ENCODE measurements around the gene ACAD10.
"Not testable (repeated sequence)": the region's sequence is repeated elsewhere in the genome, so short reads cannot be mapped to it uniquely, and the experiment has no call there.

ACAD10 gene

GRCh38 chr12:111754671-111755070, 68.8 kb downstream of the ACAD10 start:
- DNase-seq: no peak

GRCh38 chr12:111756196-111756595, 70.3 kb downstream of the ACAD10 start:
- no peak for DNase-seq

DNA sequence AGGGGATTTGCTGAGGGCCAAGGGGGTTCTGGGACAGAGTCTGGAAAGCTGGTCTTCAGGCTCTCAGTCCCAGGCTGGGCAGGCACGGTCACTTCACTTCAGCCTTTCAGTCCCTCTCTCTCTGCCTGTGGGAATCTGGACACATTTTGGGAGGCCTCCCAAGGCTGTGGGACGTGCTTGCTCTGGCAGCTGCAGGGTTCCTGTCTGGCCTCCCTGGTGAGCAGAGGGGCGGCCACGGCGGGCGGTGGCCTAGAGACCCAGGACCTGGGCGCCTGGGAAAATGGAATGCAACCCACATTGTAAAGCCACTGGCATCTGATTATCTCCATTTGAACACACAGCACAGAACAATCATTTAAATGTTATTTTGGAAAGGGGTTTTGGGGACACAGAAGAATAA, 70.8 kb downstream of the ACAD10 start:
- DNase-seq: no peak

- DNase-seq: no peak
Measured at GRCh38 chr12:111757361-111758119, 71.7 kb downstream of the ACAD10 start.

- DNase-seq: no peak
Measured at GRCh38 chr12:111758120-111758561, 72.3 kb downstream of the ACAD10 start.

GRCh38 chr12:111759271-111759670, 73.4 kb downstream of the ACAD10 start:
- DNase-seq: no peak

- DNase-seq: no peak
Measured at GRCh38 chr12:111759991-111760390, 74.1 kb downstream of the ACAD10 start.

- no peak for DNase-seq
Measured at GRCh38 chr12:111761099-111761498, 75.2 kb downstream of the ACAD10 start.

DNA sequence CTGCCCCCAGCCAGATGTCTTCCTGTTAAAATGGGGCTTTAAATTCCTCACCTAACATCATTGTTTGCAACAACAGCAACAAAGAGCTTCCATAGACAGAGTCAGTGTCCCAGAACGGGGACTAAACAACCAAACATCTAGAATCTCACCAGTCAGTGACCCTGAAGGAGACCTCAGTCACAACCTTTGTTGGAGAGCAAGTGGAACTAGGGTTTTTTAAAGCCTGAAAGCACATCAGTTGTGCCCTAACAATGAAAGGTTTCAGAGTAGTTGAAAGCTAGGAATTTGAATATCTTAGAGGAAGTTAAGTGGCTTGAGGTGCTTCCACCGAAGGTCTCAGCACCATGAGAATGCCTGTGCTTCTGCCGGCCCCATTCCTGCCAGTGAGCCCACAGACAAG, 75.9 kb downstream of the ACAD10 start:
- DNase-seq: no peak

DNA sequence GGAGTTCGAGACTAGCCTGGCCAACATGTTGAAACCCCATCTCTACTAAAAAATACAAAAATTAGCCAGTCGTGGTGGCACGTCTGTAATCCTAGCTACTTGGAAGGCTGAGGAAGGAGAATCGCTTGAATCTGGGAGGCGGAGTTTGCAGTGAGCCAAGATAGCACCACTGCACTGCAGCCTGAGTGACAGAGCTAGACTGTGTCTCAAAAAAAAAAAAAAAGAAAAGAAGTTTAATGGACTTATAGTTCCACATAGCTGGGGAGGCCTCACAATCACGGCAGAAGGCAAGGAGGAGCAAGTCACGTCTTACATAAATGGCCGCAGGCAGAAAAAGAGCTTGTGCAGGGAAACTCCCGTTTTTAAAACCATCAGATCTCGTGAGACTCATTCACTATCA, 77.7 kb downstream of the ACAD10 start:
- DNase-seq: not testable (repeated sequence)

GRCh38 chr12:111764120-111764821, 78.4 kb downstream of the ACAD10 start:
- no peak for DNase-seq

- peak; percentile 55 for DNase-seq
Measured at GRCh38 chr12:111766608-111767361, 80.9 kb downstream of the ACAD10 start, which contains the start of gene ALDH2. Gene ALDH2, plus strand, starts transcription at chr12:111766933. Its CDS starts 50 bp downstream, at chr12:111766983.

GRCh38 chr12:111767362-111768158, 81.7 kb downstream of the ACAD10 start:
- DNase-seq: no peak

DNA sequence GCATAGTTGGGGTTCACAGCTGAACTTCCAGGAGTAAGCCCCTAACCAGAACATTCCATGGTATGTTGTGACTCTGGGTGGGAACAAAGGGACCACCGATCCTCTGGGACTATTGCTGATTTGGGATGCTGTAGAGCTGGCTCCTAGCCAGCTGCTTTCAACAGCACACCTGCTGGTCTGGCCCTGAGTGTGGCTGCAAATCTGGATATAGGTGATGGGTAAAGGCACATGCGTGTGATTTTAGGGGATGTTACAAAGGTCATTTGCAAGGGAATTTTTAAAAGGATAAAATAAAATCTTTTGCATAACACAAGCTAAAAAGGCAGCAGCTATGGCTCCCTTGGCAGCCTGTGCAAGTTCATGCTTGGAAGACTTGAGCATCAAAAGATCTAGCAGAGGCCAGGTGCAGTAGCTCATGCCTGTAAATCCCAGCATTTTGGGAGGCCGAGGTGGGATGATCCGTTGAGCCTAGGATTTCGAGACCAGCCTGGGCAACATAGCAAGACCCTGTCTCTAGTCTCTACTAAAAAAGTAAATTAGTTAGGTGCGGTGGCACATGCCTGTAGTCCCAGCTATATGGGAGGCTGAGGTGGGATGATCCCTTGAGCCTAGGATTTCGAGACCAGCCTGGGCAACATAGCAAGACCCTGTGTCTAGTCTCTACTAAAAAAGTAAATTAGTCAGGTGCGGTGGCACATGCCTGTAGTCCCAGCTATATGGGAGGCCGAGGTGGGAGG, 82.5 kb downstream of the ACAD10 start:
- no peak for DNase-seq

- DNase-seq: no peak
Measured at GRCh38 chr12:111769599-111769998, 83.7 kb downstream of the ACAD10 start.

GRCh38 chr12:111773801-111774551, 88.1 kb downstream of the ACAD10 start:
- no peak for DNase-seq

- no peak for DNase-seq
Measured at GRCh38 chr12:111775205-111776193, 89.6 kb downstream of the ACAD10 start.

GRCh38 chr12:111776836-111777344, 91.0 kb downstream of the ACAD10 start:
- no peak for DNase-seq

DNA sequence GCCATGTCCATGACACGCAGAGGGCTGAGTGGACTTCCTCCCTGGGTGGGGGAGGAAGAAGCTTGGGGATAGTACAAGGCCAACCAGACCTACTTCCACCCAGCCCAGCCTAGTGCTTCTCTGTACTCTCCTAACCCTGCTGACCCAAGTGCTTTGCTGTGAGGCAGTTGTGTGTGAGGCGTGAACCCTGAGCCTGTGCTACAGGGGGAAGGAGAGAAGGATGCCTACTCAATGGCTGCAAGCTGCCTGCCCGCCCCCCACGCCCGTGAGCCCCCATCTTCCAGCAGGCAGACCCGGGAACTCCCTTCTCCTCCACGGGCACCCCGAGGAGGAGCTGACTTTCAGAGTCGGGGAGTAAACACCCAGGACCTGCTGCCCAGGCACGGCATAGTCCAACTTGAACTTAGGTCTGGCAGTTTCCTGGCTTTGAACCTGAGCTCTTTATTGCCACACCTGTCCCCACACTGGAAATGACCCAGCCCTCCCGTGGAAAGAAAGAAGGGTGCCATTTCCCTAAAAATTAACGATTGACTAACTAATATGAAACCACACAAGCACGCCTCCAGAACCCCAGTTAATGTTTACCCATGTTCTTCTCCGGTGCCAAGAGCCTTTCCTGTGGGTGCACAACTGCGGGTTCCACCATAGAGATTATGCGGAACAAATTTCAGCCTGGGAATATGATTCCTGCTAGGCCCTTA, 91.6 kb downstream of the ACAD10 start:
- DNase-seq: no peak
